Ovary (tissue), 9 donors: ENCODE results near the gene GALE. TPM values are rescaled to one million over a fixed set of nuclear protein-coding genes. Genes with fewer than 3 reads are reported as not detected.

Experiments used
- DNase-seq, 5 donors: peaks; one replicate each; pipeline ENCODE4 v3.0.0-alpha.2; 2019 to 2020
- H3K27ac ChIP-seq, 2 donors: fragments of 200-600 bp; one replicate each; pipeline versions ENCODE4 v1.5.1 to v1.8.0; 2019 to 2022
- H3K27me3 ChIP-seq: fragments of 200-600 bp; one replicate; pipeline ENCODE4 v1.8.0; 2022
- H3K36me3 ChIP-seq: fragments of 200-600 bp; sonication (generic); one replicate; pipeline ENCODE4 v1.5.1; 2019
- H3K4me1 ChIP-seq: one replicate; pipeline ENCODE4 v1.8.1; 2013; ENCODE audit warnings: mild to moderate bottlenecking, moderate library complexity; ENCODE audit not compliant: insufficient read depth
- H3K4me3 ChIP-seq: fragments of 200-600 bp; sonication (generic); one replicate; pipeline ENCODE4 v1.5.1; 2017
- H3K9me3 ChIP-seq, 2 donors: fragments of 200-600 bp in 1 of 2; sonication (generic) in 1 of 2; one replicate each; pipeline versions ENCODE4 v1.5.1 to v1.8.1; 2013 to 2019; ENCODE audit warnings: mild to moderate bottlenecking in 1 of 2, moderate library complexity in 1 of 2
- EP300 ChIP-seq: sonication (generic); formaldehyde crosslinking; IDR thresholded peaks from one replicate; pipeline ENCODE4 v1.6.1; 2017; ENCODE audit warnings: antibody characterized with exemption
- POLR2A ChIP-seq: fragments of 450-650 bp; IDR thresholded peaks from one replicate; pipeline ENCODE4 v1.6.1; 2017; ENCODE audit warnings: antibody characterized with exemption, mild to moderate bottlenecking, moderate library complexity
- WGBS, 3 donors: extraction: QIAGEN DNeasy Blood & Tissue Kit in 1 of 3; methylation state at CpG; one replicate each; pipeline versions ENCODE4 v1.1.5 to v1.1.7; 2013 to 2017; 5-methylcytosine and 5-hydroxymethylcytosine counted together
- intact Hi-C, 4 donors: fragments of 100-400 bp; cut with DNase I; formaldehyde crosslinking; loops; one replicate each; pipeline versions ENCODE4 v1.11.0 to v1.15.1; 2022 to 2023
- polyA plus RNA-seq, 2 donors: library from polyadenylated mRNA; stranded (reverse); fragments of 200-250 nt in 1 of 2; fragments of 350-450 nt in 1 of 2; fragmentation: Illumina TruSeq in 1 of 2; extraction: RNeasy Lipid Tissue Mini Kit (QIAGEN cat#74804) in 1 of 2; gene quantifications; one replicate each; pipeline ENCODE4 v1.2.3, GENCODE V29; 2013 to 2014
- total RNA-seq, 7 donors: library from RNA; depleted of rRNA in 2 of 7; stranded (reverse); fragments of >200 nt in 2 of 7; fragmentation: NEBNext Ultra II Directional in 3 of 7; extraction: Animal tissue kit (Norgen Biotek cat#: 25700) in 3 of 7; gene quantifications; one replicate each; pipeline versions ENCODE4 v1.1.0 to v1.2.4, GENCODE V29; 2016 to 2023
- TF ChIP-seq, protein P1 (sequence below), 3 donors: fragments of 450-650 bp in 2 of 3; fragments of 200-600 bp in 1 of 3; IDR thresholded peaks; one replicate each; pipeline versions ENCODE4 v1.5.1 to v1.8.0; 2016 to 2022; ENCODE audit warnings: antibody characterized with exemption in 3 of 3, mild to moderate bottlenecking in 1 of 3
- donor health status: DM: no; HTN: no; CAD: no; lungs with moderate emphysema.
- donor health status: DM: no; HTN: no; CAD: no.
- donor health status: Bipolar disorder and iron deficiency.
- donor health status: DM: yes; HTN: yes; CAD: no.
- donor health status: DM: no; HTN: no; CAD: no.
- donor health status: DM: yes; HTN: yes; CAD: no.

The GALE gene
- total and polyA plus RNA-seq, 9 donors = 3.2 to 17.7 (median 12.3) TPM

DNA sequence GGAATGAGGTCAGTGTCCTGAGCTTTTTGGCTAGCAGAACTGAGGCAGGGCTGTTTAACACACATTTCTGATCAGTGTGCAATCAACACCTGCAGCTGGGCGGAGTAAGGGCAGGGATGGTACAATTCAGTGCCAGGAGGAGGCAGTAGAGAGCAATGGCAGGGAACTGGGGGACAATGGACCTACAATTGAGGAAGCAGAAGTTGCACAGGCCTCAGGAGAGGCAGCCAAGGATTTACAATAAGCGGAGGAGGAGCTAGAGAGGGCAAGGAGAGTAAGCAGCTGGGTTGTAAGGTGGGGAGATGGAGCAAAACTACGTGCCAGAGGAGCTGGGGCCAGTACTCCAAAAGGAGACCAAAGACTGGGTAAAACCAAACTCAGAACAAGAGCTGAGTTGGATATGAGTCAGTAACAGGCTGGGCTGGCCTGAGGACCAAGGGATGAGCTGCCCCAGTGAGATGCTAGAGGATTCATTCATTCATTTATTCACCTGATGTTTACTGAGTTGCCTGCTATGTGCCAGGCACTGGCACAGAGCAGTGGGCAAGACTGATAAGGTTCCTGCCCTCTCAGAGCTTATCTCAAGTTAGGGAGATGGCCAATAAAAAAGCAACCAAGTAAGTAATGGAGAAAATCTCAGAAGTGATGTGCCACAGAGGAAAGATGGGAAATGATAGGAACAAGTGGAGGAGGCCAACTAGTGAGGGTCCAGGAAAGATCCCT, 10.4 kb upstream of the GALE start:
- WGBS, 3 donors = 80 to 86% (median 82%) methylated on average over 3 of the region's 3 CpGs
- intact Hi-C loops = no loop called here

DNA sequence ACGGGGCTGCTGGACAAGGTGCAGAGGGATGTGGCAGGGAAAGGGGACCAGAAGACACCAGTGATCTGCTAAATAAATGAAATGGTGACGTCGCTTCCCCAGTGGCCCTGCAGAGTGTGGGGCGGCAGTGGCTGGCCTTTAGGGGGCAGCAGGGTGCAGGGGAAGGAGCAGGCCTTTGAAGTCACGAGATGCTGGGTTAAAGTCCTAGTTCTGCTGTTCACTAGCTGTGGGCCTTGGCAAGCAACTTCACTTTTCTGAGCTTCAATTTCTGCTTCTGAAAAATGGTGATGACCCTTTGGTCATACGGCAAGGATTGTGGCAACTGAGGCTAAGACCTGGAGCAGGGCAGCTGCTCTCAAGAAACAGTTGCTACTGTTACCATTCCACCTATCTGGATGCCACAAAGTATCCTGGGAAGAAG, 9.2 kb upstream of the GALE start:
- 45 to 56% (median 51%) methylated on average over 6 of the region's 6 CpGs for WGBS, 3 donors
- H3K36me3 ChIP-seq = no peaks in the 10 kb centered on the region
- no peaks in the 10 kb centered on the region for H3K27me3 ChIP-seq
- TF ChIP-seq POLR2A (no peak), EP300 (no peak)
- TF ChIP-seq, protein P1, sequence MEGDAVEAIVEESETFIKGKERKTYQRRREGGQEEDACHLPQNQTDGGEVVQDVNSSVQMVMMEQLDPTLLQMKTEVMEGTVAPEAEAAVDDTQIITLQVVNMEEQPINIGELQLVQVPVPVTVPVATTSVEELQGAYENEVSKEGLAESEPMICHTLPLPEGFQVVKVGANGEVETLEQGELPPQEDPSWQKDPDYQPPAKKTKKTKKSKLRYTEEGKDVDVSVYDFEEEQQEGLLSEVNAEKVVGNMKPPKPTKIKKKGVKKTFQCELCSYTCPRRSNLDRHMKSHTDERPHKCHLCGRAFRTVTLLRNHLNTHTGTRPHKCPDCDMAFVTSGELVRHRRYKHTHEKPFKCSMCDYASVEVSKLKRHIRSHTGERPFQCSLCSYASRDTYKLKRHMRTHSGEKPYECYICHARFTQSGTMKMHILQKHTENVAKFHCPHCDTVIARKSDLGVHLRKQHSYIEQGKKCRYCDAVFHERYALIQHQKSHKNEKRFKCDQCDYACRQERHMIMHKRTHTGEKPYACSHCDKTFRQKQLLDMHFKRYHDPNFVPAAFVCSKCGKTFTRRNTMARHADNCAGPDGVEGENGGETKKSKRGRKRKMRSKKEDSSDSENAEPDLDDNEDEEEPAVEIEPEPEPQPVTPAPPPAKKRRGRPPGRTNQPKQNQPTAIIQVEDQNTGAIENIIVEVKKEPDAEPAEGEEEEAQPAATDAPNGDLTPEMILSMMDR (IDR thresholded peaks at IDR 0.05) = no peak
- no peaks in the 10 kb centered on the region for H3K4me1 ChIP-seq
- intact Hi-C loops = no loop called here
- H3K4me3 ChIP-seq = no peak overlapping the region
- no peak overlapping the region for H3K27ac ChIP-seq
- no peak for DNase-seq
- H3K9me3 ChIP-seq = no peaks in the 10 kb centered on the region

More for the DNA sequence above, 10.4 kb upstream of the GALE start:
- H3K9me3 ChIP-seq = no peaks in the 10 kb centered on the region
- H3K4me1 ChIP-seq = no peaks in the 10 kb centered on the region
- no peaks in the 10 kb centered on the region for H3K27me3 ChIP-seq
- TF ChIP-seq EP300 (no peak), POLR2A (no peak)
- TF ChIP-seq, protein P1 (IDR thresholded peaks at IDR 0.05) = no peak
- no peak overlapping the region for H3K4me3 ChIP-seq
- no peak overlapping the region for H3K27ac ChIP-seq
- H3K36me3 ChIP-seq = no peaks in the 10 kb centered on the region
- DNase-seq = no peak

- Histone ChIP-seq H3K27me3 (no peaks in the 10 kb centered on the region), H3K36me3 (no peaks in the 10 kb centered on the region), H3K4me3 (no peak overlapping the region), H3K4me1 (no peaks in the 10 kb centered on the region), H3K27ac (no peak overlapping the region), H3K9me3 (no peaks in the 10 kb centered on the region)
- no peak for TF ChIP-seq POLR2A
- TF ChIP-seq EP300 = no peak
- TF ChIP-seq, protein P1 (IDR thresholded peaks at IDR 0.05) = no peak
- 54 to 60% (median 57%) methylated on average over 3 of the region's 3 CpGs for WGBS, 3 donors
- DNase-seq = no peak
- intact Hi-C loops = no loop called here
Measured at GRCh38 chr1:23807453-23807852, 6.9 kb upstream of the GALE start.

DNA sequence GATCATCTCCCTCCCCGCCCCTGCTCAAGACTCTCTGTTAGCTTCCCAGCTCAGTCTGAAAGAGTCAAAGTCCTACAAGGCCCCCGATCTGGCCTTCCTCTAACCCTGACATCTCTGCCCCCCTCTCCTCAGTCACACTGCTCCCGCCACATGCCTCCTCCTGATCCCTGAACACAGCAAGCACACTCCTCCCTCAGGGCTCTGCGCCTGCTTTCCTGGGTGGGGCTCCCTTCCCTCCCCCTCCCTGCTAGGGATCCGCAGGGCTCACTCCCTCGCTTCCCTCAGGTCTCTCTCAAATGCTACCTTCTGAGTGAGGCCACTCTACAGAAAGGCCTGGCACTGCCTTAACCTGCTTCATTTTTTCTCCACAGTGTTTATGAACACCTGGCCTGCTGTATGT, 5.7 kb upstream of the GALE start:
- intact Hi-C loops = no loop called here
- no peaks in the 10 kb centered on the region for H3K36me3 ChIP-seq
- no peak overlapping the region for H3K27ac ChIP-seq
- WGBS, 3 donors = 73 to 79% (median 77%) methylated on average over 6 of the region's 6 CpGs
- H3K27me3 ChIP-seq = no peaks in the 10 kb centered on the region
- no peaks in the 10 kb centered on the region for H3K9me3 ChIP-seq
- TF ChIP-seq POLR2A (no peak), EP300 (no peak)
- TF ChIP-seq, protein P1 (IDR thresholded peaks at IDR 0.05) = no peak
- H3K4me1 ChIP-seq = no peaks in the 10 kb centered on the region
- no peak overlapping the region for H3K4me3 ChIP-seq
- DNase-seq = no peak
